Right renal cortex interstitium (tissue), 3 donors: Measurements from ENCODE around the gene VSIG10L2. TPM values are rescaled to one million over a fixed set of nuclear protein-coding genes. Genes with fewer than 3 reads are reported as not detected.

Experiments
- DNase-seq, 3 donors: peaks; one replicate each; pipeline ENCODE4 v3.0.0-alpha.2; 2013; ENCODE audit warnings: low read depth in 3 of 3, low spot score in 2 of 3
- polyA plus RNA-seq, 3 donors: library from polyadenylated mRNA; unstranded; fragments of 120-200 nt; gene quantifications; one replicate each; pipeline ENCODE4 v1.2.1, GENCODE V29; 2013; ENCODE audit not compliant: insufficient read length in 3 of 3

The VSIG10L2 gene
- polyA plus RNA-seq, 3 donors: not detected

- DNase-seq: no peak
Observed at GRCh38 chr11:125926682-125927081, 19.2 kb upstream of the VSIG10L2 start.

DNA sequence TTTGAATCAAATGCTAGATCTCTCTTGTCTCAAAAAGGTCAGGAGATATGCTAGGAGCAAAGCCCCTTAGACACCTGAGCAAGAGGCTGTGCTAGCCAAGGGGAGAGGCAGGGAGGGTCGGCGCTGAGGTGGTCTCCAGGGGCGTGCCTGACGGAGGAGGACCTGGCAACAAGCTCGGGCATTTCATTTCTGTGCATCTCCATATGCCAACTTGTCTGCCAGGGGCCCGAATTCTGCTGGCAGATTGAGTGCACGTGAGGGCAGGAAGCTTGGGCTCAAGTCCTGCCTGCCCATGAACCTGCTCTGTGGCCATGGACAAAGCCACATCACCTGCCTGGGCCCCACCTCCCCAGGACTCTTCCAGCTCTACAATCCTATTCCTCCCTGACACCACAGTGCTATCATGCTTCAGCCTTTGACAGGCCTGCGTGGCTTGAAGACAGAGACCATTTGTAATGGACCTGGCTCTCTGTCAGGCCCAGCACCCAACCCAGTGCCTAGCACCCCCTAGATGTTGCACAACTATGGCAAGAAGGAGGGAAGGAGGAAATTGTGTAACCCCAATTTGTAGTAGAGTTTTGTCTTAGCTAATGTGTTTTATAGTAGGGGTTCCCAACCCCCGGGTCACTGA, 16.3 kb upstream of the VSIG10L2 start:
- DNase-seq: no peak

DNA sequence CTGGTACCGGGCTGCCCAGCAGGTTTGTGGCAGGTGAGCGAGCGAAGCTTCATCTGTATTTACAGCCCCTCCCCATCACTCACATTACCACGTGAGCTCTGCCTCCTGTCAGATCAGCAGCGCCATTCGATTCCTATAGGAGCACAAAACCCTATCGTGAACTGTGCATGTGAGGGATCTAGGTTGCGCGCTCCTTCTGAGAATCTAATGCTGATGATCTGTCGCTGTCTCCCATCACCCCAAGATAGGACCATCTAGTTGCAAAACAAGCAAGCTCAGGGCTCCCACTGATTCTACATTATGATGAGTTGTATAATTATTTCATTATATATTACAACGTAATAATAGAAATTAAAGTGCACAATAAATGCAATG, 15.8 kb upstream of the VSIG10L2 start:
- no peak for DNase-seq

GRCh38 chr11:125931116-125931515, 14.7 kb upstream of the VSIG10L2 start:
- DNase-seq: no peak

- no peak for DNase-seq
Observed at GRCh38 chr11:125931668-125932067, 14.2 kb upstream of the VSIG10L2 start.

GRCh38 chr11:125932301-125932700, 13.5 kb upstream of the VSIG10L2 start:
- DNase-seq: no peak

- no peak for DNase-seq
Observed at GRCh38 chr11:125933030-125933813, 12.6 kb upstream of the VSIG10L2 start.

- no peak for DNase-seq
Observed at GRCh38 chr11:125934473-125934872, 11.4 kb upstream of the VSIG10L2 start.

GRCh38 chr11:125935056-125935455, 10.8 kb upstream of the VSIG10L2 start:
- DNase-seq: no peak

- DNase-seq: no peak
Observed at GRCh38 chr11:125935618-125936199, 10.1 kb upstream of the VSIG10L2 start.

DNA sequence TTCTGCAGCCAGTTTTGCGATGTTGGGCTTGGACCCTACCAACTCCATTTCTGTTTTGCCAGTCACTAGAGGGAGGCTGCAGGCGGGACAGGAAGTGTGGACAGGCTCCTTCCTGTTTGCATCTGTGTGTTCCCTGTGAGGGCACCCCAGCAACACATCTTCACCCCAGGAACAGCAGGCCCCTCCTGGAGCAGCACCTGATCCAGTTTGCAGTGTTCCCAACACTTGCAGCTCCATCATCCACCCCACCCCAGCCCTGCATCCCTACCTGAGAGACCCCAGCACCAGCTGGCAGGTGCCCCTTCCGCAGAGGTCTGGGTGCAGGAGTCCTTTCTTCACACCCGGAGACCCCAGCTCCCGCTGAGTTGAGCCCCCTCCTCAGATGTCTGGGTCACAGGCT, 7.4 kb upstream of the VSIG10L2 start:
- no peak for DNase-seq

- DNase-seq: no peak
Observed at GRCh38 chr11:125939081-125939521, 6.7 kb upstream of the VSIG10L2 start.

- DNase-seq: no peak
Observed at GRCh38 chr11:125940145-125940544, 5.7 kb upstream of the VSIG10L2 start.

DNA sequence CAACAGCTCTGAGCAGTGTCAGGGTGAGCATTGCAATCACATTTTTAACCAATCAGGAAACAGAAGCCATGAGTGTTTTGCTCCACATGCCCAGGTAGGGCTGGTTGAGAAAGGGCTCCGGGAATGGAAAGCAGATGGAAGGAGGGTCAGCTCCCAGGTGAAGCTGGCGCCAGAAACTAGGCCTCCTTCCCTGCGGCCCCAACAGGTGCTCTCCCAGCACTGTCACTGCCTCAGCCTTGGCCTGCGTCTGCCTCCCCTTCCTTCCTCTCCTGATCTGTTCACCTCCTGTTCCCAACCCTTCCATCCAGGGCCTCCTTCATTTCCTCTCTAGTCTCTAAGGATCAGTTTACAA, 4.6 kb upstream of the VSIG10L2 start:
- no peak for DNase-seq

GRCh38 chr11:125941619-125942611, 3.9 kb upstream of the VSIG10L2 start:
- DNase-seq: peak in 1 of 3 donors; percentile 36

- no peak for DNase-seq
Observed at GRCh38 chr11:125942771-125943428, 2.9 kb upstream of the VSIG10L2 start.

DNA sequence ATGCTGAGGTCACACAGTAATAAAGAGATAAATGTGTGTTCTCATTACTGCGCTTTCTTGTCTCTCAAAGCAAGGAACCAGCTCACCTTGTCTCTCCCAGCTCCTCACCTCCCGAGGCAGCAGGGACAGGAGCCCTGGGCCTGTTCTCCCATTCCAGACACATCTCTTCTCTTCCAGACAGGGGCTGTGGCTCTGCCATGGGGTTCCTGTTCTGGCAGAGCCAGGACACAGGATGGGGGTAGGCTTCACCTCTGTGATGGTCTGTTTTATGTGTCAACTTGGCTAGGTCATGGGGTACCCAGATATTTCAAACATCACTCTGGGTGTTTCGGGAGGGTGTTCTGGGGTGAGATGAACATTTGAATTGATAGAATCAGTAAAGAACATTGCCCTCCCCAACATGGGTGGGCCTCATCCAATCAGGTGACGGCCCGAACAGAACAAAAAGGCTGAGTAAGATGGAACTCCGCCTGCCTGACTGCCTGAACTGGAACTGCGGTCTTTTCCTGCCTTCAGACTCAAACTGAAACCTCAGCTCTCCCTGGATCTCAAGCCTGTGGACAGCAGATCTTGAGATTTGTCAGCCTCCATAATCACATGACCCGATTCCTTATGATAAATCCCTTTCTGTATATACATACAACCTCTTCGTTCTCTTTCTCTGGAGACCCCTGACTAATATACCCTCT, 2.0 kb upstream of the VSIG10L2 start:
- no peak for DNase-seq

DNA sequence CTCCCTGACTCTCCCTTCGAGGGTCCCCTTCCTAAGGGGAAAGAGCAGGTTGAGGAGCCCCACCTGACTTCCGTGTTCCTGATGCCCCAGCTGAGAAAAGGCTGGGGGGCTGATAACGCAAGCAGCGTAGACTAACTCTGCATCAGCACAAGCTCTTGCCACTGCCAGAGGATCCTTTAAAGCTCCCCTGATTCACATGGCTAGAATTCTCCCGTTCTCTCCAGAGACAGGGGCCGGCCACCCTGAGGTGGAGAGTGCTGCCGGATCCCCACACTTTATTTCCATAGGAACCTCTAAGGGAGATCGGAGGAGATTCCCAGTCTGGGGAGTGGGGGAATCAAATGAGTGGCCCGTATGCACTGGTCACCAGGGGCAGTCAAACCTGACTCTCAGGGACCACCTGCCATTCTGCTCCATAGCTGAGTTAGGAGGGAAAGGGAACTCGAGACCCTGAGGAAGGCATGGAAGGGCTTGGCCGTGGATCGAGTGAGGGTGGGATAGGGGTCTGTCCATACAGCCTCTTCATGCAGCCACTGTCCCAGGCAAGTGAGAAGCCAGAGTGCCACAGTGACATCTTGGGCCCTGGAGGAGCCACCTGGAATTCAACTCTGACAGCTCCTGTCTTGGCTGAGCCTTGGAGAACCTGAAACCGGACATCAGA, 1.4 kb upstream of the VSIG10L2 start:
- no peak for DNase-seq
